ENCODE measurements around the gene SIPA1L3.

Gene SIPA1L3

DNA sequence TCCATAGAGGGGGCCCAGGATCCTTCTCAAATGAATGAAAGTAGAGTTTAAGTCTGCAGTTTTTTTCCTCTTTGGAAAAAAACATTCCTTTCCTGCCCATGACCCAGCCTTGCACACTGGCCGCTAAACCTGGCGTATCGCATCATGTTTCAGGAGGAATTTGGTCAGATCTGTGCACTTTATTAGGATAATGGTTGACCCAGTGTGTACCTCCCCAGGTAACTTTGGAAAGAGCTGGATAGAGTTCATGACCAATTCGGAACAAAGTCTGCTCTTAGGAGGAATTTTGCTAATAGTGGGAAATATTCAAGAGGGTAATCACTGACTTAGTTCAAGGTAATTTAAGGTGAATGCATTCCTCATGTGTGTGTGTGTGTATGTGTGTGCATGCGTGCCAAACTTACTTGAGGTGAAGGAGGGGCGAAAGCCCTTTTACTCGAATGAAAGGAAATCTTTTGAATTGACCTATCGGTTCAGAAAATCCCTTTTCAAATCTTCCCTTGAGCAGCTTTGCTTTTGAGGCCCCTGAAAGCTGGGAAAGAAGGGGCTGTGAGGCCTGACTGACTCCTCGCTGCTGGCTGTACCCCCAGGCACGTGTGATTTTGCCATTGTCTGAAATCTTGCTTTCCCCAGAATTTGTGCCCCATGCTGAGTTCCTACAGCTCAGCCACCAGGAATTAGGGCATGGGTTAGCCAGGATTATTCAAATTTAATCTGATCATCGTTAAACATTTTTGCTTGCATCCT is 46.3 kb downstream of the SIPA1L3 start:
- Histone ChIP-seq H3K4me2 (ENCODE audit: low read length) (no peak overlapping the region; the same call in 1 of the 2 replicates), H3K4me1 (ENCODE audit: insufficient read depth, low read length, severe bottlenecking) (peaks cover 65% of the 10 kb centered on the region), H4K20me1 (ENCODE audit: insufficient read depth, low read length) (no peaks in the 10 kb centered on the region)

DNA sequence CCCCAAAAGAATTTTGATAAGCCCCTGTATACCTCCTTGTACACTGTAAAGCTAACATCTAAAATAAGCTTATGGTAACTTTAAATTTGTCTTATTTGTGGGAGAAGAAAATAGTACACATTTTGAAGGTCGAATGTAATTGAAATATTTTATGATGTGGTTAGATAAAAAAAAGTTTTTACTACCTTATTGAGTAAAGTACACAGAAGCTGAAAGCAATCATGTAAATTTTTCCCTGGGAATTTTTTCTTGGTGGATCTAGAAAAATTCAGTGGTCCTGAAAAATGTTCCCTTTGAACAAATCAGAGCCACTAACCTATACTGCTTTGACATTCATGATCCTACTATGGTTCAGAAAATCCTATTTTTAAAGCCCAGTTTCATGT is 46.9 kb downstream of the SIPA1L3 start:
- H3K9me3 ChIP-seq (ENCODE audit: low read length), result 0 out of 2 replicates have a peak, but pooled peaks cover 3% of the 10 kb centered on the region
- H3K27me3 ChIP-seq (ENCODE audit: insufficient read depth, low read length), result no peaks in the 10 kb centered on the region
- no peak overlapping the region for H2AFZ ChIP-seq (ENCODE audit: low read length)
- peaks cover 62% of the 10 kb centered on the region for H3K4me1 ChIP-seq (ENCODE audit: insufficient read depth, low read length, severe bottlenecking)
- no peaks in the 10 kb centered on the region for H3K9me2 ChIP-seq (ENCODE audit: low read depth, low read length)
- peaks cover 17% of the 10 kb centered on the region for H3K36me3 ChIP-seq (ENCODE audit: insufficient read depth, low read length)
- peak overlapping the region; percentile 54 for H3K27ac ChIP-seq (ENCODE audit: low read depth, low read length, poor library complexity, severe bottlenecking)
- H3K4me3 ChIP-seq (ENCODE audit: low read depth, low read length, poor library complexity, severe bottlenecking), result no peak overlapping the region
- H3F3A ChIP-seq (ENCODE audit: insufficient read depth, low read length), result no peaks in the 10 kb centered on the region
- peaks cover 45% of the 10 kb centered on the region for H3K79me2 ChIP-seq (ENCODE audit: insufficient read depth, low read length)
- H4K20me1 ChIP-seq (ENCODE audit: insufficient read depth, low read length), result no peaks in the 10 kb centered on the region
- TF ChIP-seq, protein P1, sequence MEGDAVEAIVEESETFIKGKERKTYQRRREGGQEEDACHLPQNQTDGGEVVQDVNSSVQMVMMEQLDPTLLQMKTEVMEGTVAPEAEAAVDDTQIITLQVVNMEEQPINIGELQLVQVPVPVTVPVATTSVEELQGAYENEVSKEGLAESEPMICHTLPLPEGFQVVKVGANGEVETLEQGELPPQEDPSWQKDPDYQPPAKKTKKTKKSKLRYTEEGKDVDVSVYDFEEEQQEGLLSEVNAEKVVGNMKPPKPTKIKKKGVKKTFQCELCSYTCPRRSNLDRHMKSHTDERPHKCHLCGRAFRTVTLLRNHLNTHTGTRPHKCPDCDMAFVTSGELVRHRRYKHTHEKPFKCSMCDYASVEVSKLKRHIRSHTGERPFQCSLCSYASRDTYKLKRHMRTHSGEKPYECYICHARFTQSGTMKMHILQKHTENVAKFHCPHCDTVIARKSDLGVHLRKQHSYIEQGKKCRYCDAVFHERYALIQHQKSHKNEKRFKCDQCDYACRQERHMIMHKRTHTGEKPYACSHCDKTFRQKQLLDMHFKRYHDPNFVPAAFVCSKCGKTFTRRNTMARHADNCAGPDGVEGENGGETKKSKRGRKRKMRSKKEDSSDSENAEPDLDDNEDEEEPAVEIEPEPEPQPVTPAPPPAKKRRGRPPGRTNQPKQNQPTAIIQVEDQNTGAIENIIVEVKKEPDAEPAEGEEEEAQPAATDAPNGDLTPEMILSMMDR (IDR thresholded peaks at IDR 0.05; ENCODE audit: low read length), result no peak
- peak overlapping the region; percentile 5; the same call in 1 of the 2 replicates for H3K9ac ChIP-seq (ENCODE audit: low read length)
- H3K4me2 ChIP-seq (ENCODE audit: low read length), result peak overlapping the region; percentile 8; the same call in 1 of the 2 replicates

More for the DNA sequence above, 46.3 kb downstream of the SIPA1L3 start:
- Histone ChIP-seq H3K27ac (ENCODE audit: low read depth, low read length, poor library complexity, severe bottlenecking) (peak overlapping the region; percentile 54), H3K4me3 (ENCODE audit: low read depth, low read length, poor library complexity, severe bottlenecking) (no peak overlapping the region), H3K27me3 (ENCODE audit: insufficient read depth, low read length) (no peaks in the 10 kb centered on the region), H2AFZ (ENCODE audit: low read length) (no peak overlapping the region), H3K9me3 (ENCODE audit: low read length) (no peaks in the 10 kb centered on the region), H3K9ac (ENCODE audit: low read length) (no peak overlapping the region; the same call in 1 of the 2 replicates), H3F3A (ENCODE audit: insufficient read depth, low read length) (no peaks in the 10 kb centered on the region), H3K79me2 (ENCODE audit: insufficient read depth, low read length) (peaks cover 39% of the 10 kb centered on the region), H3K36me3 (ENCODE audit: insufficient read depth, low read length) (peaks cover 12% of the 10 kb centered on the region), H3K9me2 (ENCODE audit: low read depth, low read length) (no peaks in the 10 kb centered on the region)
- TF ChIP-seq EZH2 (IDR thresholded peaks at IDR 0.05; ENCODE audit: borderline replicate concordance, low read length), result no peak
- TF ChIP-seq, protein P1 (IDR thresholded peaks at IDR 0.05; ENCODE audit: low read length), result no peak

DNA sequence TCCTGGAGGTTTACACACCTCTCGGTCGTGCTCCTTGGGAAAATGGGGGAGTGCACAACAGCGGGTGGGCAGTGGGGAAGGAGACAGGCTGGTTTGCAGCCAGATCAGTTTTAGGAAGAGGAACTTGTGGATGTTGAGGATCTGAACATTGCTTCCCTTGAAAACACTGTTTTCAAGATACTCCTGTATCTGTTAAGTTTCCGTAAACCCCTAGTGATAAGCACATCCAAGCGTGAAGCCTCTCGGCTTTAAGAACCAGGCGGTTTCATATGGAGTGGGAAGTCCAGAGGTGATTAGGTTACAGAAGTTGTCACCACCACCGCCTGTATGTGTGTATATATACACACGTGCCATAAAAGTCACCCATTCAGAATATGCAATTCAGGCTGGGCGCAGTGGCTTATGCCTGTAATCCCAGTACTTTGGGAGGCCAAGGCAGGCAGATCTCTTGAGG is 47.4 kb downstream of the SIPA1L3 start:
- no peak for TF ChIP-seq EZH2 (IDR thresholded peaks at IDR 0.05; ENCODE audit: borderline replicate concordance, low read length)
- TF ChIP-seq, protein P1 (IDR thresholded peaks at IDR 0.05; ENCODE audit: low read length), result no peak
- peaks cover 50% of the 10 kb centered on the region for H3K79me2 ChIP-seq (ENCODE audit: insufficient read depth, low read length)
- H3F3A ChIP-seq (ENCODE audit: insufficient read depth, low read length), result no peaks in the 10 kb centered on the region

More for the DNA sequence above, 47.4 kb downstream of the SIPA1L3 start:
- Histone ChIP-seq H3K4me3 (ENCODE audit: low read depth, low read length, poor library complexity, severe bottlenecking) (no peak overlapping the region), H3K36me3 (ENCODE audit: insufficient read depth, low read length) (peaks cover 22% of the 10 kb centered on the region), H3K27me3 (ENCODE audit: insufficient read depth, low read length) (no peaks in the 10 kb centered on the region), H3K9me2 (ENCODE audit: low read depth, low read length) (no peaks in the 10 kb centered on the region), H3K4me2 (ENCODE audit: low read length) (peak overlapping the region; percentile 8; the same call in 1 of the 2 replicates), H3K9me3 (ENCODE audit: low read length) (0 out of 2 replicates have a peak, but pooled peaks cover 3% of the 10 kb centered on the region), H4K20me1 (ENCODE audit: insufficient read depth, low read length) (no peaks in the 10 kb centered on the region), H3K27ac (ENCODE audit: low read depth, low read length, poor library complexity, severe bottlenecking) (peak overlapping the region; percentile 54), H2AFZ (ENCODE audit: low read length) (no peak overlapping the region), H3K4me1 (ENCODE audit: insufficient read depth, low read length, severe bottlenecking) (peaks cover 67% of the 10 kb centered on the region), H3K9ac (ENCODE audit: low read length) (peak overlapping the region; percentile 5; the same call in 1 of the 2 replicates)

All from OCI-LY1 (cell line).